IPS-20b (cell line): ENCODE data around the gene KCND1.
"Not testable (repeated sequence)": the region's sequence is repeated elsewhere in the genome, so short reads cannot be mapped to it uniquely, and the experiment has no call there.

Experiments used
- H3K27ac ChIP-seq: one replicate; pipeline ENCODE4 v1.5.1; 2013; ENCODE audit warnings: low read length
- H3K27me3 ChIP-seq: 2 replicates; pipeline ENCODE4 v1.6.1; 2013; ENCODE audit warnings: mild to moderate bottlenecking, low read length, inconsistent platforms; ENCODE audit not compliant: insufficient read depth
- H3K36me3 ChIP-seq: 2 replicates; pipeline ENCODE4 v1.6.1; 2013; ENCODE audit warnings: low read depth, mild to moderate bottlenecking, inconsistent platforms, low read length, moderate library complexity; ENCODE audit not compliant: insufficient read depth
- H3K4me1 ChIP-seq: 2 replicates; pipeline ENCODE4 v1.6.1; 2013; ENCODE audit warnings: mild to moderate bottlenecking, control low read depth, inconsistent platforms, low read length, moderate library complexity; ENCODE audit not compliant: insufficient read depth
- H3K4me3 ChIP-seq: 2 replicates; pipeline ENCODE4 v1.5.1; 2013; ENCODE audit warnings: mild to moderate bottlenecking, low read length, inconsistent platforms
- H3K9ac ChIP-seq: 2 replicates; pipeline ENCODE4 v1.6.1; 2013; ENCODE audit warnings: low read depth, mild to moderate bottlenecking, inconsistent platforms, low read length, moderate library complexity
- H3K9me3 ChIP-seq: 2 replicates; pipeline ENCODE4 v1.6.1; 2013; ENCODE audit warnings: mild to moderate bottlenecking, low read depth, low read length, inconsistent platforms; ENCODE audit not compliant: insufficient read depth

The KCND1 gene

DNA sequence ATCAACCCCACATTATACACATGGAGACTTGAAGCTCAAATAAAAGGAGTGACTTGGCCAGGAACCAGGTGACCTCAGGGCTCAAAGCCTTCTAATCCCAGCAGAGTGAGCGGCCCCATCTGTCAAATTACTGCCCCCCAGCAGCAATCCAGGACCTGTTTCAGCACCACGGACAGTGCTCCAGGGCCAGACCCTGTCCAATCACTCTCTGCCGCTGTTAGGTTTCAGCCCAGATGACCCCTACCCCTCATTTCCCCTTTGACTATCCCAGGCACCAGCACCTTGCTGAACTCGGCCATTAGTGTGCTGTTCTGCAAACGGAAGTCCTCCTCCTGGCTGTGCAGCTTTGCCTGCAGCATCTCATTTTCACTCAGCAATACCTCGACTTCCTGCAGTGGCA is 25.3 kb upstream of the KCND1 start:
- no peaks in the 10 kb centered on the region for H3K9me3 ChIP-seq
- no peak overlapping the region for H3K9ac ChIP-seq
- H3K36me3 ChIP-seq: peaks cover 63% of the 10 kb centered on the region

DNA sequence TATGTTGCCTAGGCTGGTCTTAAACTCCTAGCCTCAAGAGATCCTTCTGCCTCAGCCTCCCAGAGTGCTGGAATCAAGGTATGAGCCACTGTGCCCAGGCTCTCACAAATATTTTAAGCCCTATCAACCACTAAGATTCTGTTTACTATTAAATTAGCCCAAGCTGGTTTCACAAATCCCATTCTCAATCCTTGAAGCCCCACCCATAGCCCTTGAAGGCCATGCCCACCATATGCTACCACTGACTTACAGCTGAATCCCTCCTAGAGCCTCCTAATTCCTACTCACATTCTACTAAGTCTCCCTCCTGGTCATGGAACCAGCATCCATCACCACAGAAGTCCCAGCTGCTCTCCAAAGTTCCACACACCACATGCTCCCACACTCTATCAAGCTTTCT is 20.7 kb upstream of the KCND1 start:
- Histone ChIP-seq H3K9me3 (no peaks in the 10 kb centered on the region), H3K4me1 (no peaks in the 10 kb centered on the region), H3K36me3 (peaks cover 74% of the 10 kb centered on the region), H3K9ac (no peak overlapping the region), H3K27me3 (no peaks in the 10 kb centered on the region), H3K4me3 (no peak overlapping the region), H3K27ac (no peak overlapping the region)

More for the DNA sequence above, 25.3 kb upstream of the KCND1 start:
- H3K27ac ChIP-seq: no peak overlapping the region
- no peaks in the 10 kb centered on the region for H3K27me3 ChIP-seq
- no peak overlapping the region for H3K4me3 ChIP-seq
- no peaks in the 10 kb centered on the region for H3K4me1 ChIP-seq

DNA sequence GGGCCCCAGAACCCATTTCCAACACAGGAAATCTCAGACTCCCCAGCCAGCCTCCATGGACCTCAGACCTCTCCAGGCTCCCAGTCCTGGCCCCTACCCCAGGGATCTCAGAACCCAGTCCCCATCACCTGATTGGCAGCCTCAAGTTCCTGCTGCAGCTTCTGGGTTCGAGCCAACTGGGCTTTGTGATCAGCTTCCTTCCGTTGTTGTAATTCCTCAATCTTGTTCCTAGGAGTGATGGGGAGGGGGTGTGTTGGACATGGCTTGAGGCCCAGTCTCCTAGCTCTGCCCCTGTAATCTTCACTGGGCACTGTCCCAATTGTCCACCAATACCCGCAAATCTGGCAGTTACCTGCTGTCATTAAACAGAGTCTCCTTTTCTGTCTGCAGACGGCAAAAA is 17.8 kb upstream of the KCND1 start:
- no peaks in the 10 kb centered on the region for H3K4me1 ChIP-seq
- no peak overlapping the region for H3K4me3 ChIP-seq
- H3K36me3 ChIP-seq: peaks cover 59% of the 10 kb centered on the region
- no peak overlapping the region for H3K27ac ChIP-seq
- no peak overlapping the region for H3K9ac ChIP-seq
- no peaks in the 10 kb centered on the region for H3K9me3 ChIP-seq
- no peaks in the 10 kb centered on the region for H3K27me3 ChIP-seq

DNA sequence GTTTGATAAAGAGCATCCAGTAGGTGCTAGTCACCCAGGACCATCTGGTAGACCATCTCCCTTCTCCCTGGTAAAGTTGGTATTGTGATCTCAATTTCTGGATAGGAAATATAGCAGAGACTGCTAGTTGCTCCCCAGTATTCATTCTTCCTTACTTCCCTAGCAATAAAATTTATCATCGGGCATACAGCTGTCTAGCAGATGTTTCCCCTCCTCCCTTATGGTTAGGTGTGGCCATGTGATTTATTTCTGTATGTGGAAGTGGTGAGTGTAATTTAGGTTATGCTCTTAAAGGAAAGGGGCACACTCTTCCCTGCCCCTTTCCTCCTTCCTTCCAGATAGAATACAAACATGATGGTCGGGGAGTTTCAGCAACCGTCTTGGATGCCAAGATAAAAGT is 12.3 kb upstream of the KCND1 start:
- Histone ChIP-seq H3K9me3 (no peaks in the 10 kb centered on the region), H3K36me3 (peaks cover 61% of the 10 kb centered on the region), H3K4me3 (no peak overlapping the region), H3K27me3 (no peaks in the 10 kb centered on the region), H3K4me1 (no peaks in the 10 kb centered on the region), H3K27ac (no peak overlapping the region), H3K9ac (no peak overlapping the region)

DNA sequence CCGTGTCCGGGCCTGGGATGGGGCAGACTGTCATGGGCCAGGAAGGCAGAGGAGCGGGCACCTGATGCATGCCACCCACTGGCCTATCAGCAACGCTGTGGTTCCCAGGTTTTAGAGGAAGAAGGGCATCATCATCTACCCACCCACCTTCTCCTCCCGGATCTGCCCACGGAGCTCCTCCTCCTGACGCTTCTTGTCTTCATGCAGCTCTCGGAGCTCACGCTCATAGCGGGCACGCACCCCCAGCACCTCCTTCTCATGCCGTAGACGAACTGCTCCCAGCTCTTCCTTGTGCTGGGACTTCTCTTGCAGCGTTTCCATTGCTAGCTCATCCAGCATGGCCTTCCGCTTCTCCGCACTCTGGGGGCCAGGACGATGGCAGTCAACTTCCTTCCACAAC is 11.4 kb upstream of the KCND1 start:
- Histone ChIP-seq H3K9ac (no peak overlapping the region), H3K27me3 (no peaks in the 10 kb centered on the region), H3K9me3 (no peaks in the 10 kb centered on the region), H3K4me1 (no peaks in the 10 kb centered on the region), H3K27ac (no peak overlapping the region), H3K36me3 (peaks cover 57% of the 10 kb centered on the region), H3K4me3 (no peak overlapping the region)

DNA sequence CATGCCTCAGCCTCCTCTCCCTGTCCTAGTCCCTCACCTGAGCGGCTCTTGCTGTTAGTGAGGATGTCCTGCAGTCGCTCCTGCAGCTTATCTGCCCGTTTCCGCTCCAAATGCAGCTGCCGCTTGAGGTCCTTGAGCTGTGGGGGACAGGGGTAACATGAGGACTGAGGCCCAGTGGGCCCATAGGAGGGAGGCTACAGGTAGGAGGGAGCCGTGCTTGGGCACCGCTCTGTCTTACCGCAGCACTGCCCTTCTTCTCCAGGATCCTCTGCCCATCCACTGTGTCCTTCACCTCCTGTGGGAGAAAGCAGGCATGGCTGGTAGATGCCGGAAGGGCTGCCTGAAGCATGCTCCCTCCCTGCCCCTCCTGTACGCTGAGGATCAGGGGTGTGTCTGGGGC is 9.5 kb upstream of the KCND1 start:
- no peaks in the 10 kb centered on the region for H3K4me1 ChIP-seq
- no peak overlapping the region for H3K4me3 ChIP-seq
- no peaks in the 10 kb centered on the region for H3K9me3 ChIP-seq
- H3K27ac ChIP-seq: no peak overlapping the region
- peaks cover 74% of the 10 kb centered on the region for H3K36me3 ChIP-seq
- no peaks in the 10 kb centered on the region for H3K27me3 ChIP-seq
- H3K9ac ChIP-seq: no peak overlapping the region

DNA sequence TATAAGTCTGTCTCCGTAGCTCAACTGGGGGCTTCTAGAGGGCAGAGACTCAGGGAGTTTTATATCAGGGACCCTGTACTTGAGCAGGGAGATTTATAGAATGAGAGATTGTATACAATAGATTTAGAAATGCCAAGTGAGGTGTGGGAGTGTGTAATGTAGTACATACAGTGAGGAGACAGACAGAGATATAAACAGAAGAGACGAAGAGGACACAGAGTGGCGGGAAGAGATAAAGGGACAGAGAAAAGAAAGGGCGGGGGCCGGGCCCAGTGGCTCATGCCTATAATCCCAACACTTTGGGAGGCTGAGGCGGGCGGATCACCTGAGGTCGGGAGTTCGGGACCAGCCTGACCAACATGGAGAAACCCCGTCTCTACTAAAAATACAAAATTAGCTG is 8.7 kb upstream of the KCND1 start:
- H3K27me3 ChIP-seq, H3K27ac ChIP-seq, H3K9me3 ChIP-seq, H3K9ac ChIP-seq, H3K4me3 ChIP-seq, H3K4me1 ChIP-seq: not testable (repeated sequence)
- peaks cover 78% of the 10 kb centered on the region for H3K36me3 ChIP-seq

DNA sequence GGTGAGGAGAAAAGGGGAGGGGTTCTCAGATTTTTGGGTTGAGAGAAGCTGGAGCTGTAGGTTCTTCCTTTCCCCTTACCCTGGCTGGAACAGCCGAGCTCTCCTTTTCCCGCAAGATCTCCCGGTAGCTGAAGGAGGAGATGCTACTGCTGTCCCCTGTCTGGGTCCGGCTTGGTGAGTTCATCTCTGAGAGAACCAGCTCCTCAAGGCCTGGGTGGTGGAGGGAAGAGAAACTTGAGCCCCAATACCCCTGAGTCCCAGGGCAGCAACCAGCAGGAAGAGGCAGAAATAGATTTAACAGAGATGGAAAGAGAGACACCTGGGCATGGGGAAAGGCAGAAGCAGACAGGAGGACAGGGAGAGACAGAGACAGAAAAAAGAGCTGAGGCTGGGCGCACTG is 6.6 kb upstream of the KCND1 start:
- H3K36me3 ChIP-seq: peaks cover 75% of the 10 kb centered on the region
- no peak overlapping the region for H3K27ac ChIP-seq
- no peaks in the 10 kb centered on the region for H3K27me3 ChIP-seq
- H3K9ac ChIP-seq: no peak overlapping the region
- H3K4me3 ChIP-seq: no peak overlapping the region
- H3K4me1 ChIP-seq: no peaks in the 10 kb centered on the region
- no peaks in the 10 kb centered on the region for H3K9me3 ChIP-seq

DNA sequence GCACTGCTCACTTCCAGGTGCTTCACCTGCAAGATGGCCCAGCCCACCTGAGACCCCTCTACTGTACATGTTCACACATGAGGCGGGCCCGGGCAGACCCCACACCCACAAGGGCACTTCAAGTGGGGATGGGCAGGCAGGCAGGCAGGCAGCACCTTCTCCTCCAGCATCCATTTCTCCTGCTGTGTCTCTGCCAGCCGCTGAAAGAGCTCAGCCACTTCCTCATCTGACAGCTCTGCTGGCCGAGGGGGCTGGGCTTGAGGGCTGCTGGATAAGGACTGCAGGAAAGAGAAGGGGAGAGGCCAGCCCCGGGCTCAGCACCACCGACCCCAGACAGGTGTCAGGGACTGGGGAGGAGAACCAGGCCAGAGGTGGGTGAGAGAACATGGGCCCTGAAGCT is 4.4 kb upstream of the KCND1 start:
- Histone ChIP-seq H3K4me3 (no peak overlapping the region), H3K27ac (no peak overlapping the region), H3K4me1 (no peaks in the 10 kb centered on the region), H3K9ac (no peak overlapping the region), H3K36me3 (peaks cover 54% of the 10 kb centered on the region), H3K9me3 (no peaks in the 10 kb centered on the region), H3K27me3 (no peaks in the 10 kb centered on the region)

DNA sequence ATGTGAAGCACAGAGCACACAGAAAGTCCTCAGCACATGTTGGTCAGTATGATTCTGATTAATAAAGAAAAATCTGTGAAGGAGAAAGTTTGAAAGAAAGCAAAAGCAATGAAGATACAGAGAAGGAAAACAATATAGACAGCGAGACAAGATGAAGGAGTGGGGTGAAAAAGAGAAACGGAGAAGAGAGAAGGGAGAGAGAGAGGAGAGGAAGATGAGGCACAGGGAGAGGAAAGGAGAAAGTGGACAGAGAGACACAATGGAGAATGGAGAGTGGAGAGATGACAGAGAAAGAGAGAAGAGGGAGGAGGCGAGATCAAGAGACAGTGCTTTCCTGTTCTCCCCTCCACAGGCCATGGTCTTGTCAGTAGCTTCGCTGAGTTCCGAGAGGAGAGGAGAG is 3.9 kb upstream of the KCND1 start:
- no peak overlapping the region for H3K9ac ChIP-seq
- no peak overlapping the region for H3K27ac ChIP-seq
- H3K36me3 ChIP-seq: peaks cover 50% of the 10 kb centered on the region

DNA sequence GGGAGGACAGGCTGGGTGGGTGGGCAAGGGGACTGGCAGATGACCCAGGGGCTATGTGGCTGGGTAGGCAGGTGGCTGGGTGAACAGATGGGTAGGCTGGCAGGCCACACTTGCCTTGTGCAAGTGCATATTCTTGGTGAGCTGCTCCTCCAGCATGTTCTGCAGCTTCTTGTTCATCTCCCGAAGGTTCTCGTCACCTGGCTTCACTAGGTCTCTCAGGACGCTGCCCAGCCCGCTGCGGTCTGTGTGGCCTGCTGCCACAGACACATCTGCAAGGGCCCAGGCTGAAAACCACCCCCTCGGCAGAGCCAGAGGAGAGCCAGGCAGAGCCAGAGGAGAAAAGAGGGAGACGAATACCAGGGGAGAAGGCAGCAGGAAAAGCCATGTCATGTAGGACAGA is 3.4 kb upstream of the KCND1 start:
- Histone ChIP-seq H3K4me3 (no peak overlapping the region), H3K9me3 (no peaks in the 10 kb centered on the region), H3K36me3 (peaks cover 46% of the 10 kb centered on the region), H3K27ac (no peak overlapping the region), H3K27me3 (no peaks in the 10 kb centered on the region), H3K9ac (no peak overlapping the region), H3K4me1 (no peaks in the 10 kb centered on the region)

More for the DNA sequence above, 3.9 kb upstream of the KCND1 start:
- Histone ChIP-seq H3K4me3 (no peak overlapping the region), H3K9me3 (no peaks in the 10 kb centered on the region), H3K27me3 (no peaks in the 10 kb centered on the region), H3K4me1 (no peaks in the 10 kb centered on the region)

DNA sequence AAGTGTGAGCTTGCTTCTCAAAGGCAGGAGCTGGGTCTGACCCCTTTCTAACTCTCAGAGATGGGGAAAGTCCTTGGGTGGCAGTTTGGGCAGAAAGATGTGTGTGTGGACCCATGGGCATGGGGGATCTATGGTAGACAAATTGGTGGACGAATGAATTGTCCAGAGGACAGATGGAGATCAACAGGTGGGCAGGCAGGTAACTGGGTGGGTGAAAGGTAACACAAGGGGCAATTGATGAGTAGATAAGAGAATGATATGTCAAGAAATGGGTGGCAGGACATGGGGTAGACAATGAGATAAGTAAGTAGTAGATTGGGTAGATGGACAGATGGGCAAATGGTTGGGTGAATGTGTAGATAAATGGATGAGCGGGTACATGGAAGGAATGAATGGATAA is 2.9 kb upstream of the KCND1 start:
- Histone ChIP-seq H3K27me3 (no peaks in the 10 kb centered on the region), H3K36me3 (peaks cover 43% of the 10 kb centered on the region), H3K9ac (no peak overlapping the region), H3K4me1 (no peaks in the 10 kb centered on the region), H3K9me3 (no peaks in the 10 kb centered on the region), H3K4me3 (no peak overlapping the region), H3K27ac (no peak overlapping the region)

DNA sequence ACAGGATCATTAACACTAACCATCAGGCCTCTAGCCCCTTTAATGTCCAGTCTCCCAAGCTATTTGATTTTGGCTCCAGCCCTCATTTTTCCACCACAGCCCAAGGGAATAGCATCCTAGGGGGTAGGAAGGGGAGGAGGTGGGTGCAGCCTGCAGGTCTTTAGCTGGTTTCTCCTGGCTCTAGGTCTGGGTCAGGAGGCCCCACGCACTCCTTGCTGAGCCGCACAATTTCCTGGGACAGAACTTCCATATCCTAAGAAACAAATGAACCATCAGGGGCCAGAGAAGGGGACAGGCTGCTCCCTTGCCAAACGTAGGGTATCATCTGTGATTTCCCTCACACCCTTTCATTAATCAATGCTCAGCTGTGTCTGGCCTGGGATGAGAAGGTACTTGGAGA is 2.4 kb upstream of the KCND1 start:
- Histone ChIP-seq H3K4me1 (no peaks in the 10 kb centered on the region), H3K36me3 (peaks cover 43% of the 10 kb centered on the region), H3K27ac (no peak overlapping the region), H3K9me3 (no peaks in the 10 kb centered on the region), H3K4me3 (no peak overlapping the region), H3K9ac (no peak overlapping the region), H3K27me3 (no peaks in the 10 kb centered on the region)
